Body of pancreas (tissue), 4 donors: Measurements from ENCODE around the gene NPTX1.

Experiments
- POLR2A ChIP-seq, 3 donors: fragments of 450-650 bp; IDR thresholded peaks; one replicate each; pipeline ENCODE4 v1.6.1; 2016; ENCODE audit warnings: antibody characterized with exemption in 3 of 3, mild to moderate bottlenecking in 2 of 3
- TF ChIP-seq, protein P1 (sequence below), 7 experiments: fragments of 450-650 bp in 4 of 7; fragments of 200-600 bp in 3 of 7; sonication (generic) in 3 of 7; IDR thresholded peaks; one replicate each; pipeline ENCODE4 v1.5.1; 2016 to 2019; ENCODE audit warnings: antibody characterized with exemption in 7 of 7

DNA sequence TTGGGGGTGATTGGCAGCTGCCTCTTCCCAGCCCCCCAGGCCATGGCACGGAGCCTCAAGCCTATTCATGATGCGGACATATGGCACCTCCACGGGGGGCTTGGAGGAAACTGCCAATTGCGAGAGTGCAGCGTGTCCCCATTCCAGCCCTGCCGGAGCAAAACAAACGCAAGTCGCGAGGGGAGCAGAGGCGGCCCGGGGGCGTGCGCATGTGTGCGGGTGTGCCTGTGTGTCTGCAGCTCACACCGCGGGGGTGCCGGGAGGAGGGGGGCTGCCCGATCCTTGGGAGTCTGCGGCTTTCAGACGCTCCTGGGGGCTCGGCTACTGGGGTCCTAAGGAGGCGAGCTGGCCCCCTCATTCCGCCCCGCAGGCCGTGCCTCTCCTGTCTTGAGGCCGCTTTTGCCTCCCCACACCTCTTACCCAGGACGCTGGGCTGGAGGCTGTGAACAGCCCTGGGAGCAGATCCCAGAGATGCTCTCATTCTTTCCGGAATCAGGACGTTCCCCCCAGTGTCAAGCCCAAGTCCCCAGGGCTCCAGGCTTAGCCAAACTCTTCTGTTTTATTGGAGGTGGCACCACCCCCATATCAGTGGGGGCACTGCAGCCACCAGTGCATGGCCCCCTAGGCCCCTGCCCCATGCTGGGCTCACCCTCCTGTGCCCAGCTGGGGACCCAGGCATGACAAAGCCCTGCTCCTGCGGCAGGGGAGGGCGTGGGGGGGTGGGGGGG lies 32.3 kb downstream of the NPTX1 start:
- TF ChIP-seq, protein P1, sequence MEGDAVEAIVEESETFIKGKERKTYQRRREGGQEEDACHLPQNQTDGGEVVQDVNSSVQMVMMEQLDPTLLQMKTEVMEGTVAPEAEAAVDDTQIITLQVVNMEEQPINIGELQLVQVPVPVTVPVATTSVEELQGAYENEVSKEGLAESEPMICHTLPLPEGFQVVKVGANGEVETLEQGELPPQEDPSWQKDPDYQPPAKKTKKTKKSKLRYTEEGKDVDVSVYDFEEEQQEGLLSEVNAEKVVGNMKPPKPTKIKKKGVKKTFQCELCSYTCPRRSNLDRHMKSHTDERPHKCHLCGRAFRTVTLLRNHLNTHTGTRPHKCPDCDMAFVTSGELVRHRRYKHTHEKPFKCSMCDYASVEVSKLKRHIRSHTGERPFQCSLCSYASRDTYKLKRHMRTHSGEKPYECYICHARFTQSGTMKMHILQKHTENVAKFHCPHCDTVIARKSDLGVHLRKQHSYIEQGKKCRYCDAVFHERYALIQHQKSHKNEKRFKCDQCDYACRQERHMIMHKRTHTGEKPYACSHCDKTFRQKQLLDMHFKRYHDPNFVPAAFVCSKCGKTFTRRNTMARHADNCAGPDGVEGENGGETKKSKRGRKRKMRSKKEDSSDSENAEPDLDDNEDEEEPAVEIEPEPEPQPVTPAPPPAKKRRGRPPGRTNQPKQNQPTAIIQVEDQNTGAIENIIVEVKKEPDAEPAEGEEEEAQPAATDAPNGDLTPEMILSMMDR (IDR thresholded peaks at IDR 0.05) = no peak
- TF ChIP-seq POLR2A (IDR thresholded peaks at IDR 0.05) = no peak
